HG03521 (cell line): ENCODE data around the gene ERCC6L2.
A peak's percentile ranks its signal among the peaks of the same experiment; 100 is the strongest.

Experiments used
- ATAC-seq: cut with Tn5 transposase; IDR thresholded peaks from one replicate; pipeline ENCODE4 v1.9.1; 2021; ENCODE audit warnings: mild to moderate bottlenecking, moderate library complexity; ENCODE audit not compliant: unreplicated experiment

The ERCC6L2 gene, protein sequence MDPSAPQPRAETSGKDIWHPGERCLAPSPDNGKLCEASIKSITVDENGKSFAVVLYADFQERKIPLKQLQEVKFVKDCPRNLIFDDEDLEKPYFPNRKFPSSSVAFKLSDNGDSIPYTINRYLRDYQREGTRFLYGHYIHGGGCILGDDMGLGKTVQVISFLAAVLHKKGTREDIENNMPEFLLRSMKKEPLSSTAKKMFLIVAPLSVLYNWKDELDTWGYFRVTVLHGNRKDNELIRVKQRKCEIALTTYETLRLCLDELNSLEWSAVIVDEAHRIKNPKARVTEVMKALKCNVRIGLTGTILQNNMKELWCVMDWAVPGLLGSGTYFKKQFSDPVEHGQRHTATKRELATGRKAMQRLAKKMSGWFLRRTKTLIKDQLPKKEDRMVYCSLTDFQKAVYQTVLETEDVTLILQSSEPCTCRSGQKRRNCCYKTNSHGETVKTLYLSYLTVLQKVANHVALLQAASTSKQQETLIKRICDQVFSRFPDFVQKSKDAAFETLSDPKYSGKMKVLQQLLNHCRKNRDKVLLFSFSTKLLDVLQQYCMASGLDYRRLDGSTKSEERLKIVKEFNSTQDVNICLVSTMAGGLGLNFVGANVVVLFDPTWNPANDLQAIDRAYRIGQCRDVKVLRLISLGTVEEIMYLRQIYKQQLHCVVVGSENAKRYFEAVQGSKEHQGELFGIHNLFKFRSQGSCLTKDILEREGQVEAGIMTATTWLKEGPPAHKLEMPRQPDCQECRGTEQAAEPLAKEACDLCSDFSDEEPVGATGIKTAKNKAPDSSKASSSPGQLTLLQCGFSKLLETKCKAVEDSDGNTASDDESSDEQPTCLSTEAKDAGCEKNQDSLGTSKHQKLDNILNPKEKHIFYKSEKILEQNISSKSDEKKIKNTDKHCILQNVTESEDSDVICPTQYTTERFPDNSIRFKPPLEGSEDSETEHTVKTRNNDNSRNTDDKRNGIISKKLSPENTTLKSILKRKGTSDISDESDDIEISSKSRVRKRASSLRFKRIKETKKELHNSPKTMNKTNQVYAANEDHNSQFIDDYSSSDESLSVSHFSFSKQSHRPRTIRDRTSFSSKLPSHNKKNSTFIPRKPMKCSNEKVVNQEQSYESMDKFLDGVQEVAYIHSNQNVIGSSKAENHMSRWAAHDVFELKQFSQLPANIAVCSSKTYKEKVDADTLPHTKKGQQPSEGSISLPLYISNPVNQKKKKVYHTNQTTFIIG (N-terminal part only)

GRCh38 chr9:95875305-95876137 is at the start of gene ERCC6L2:
Gene ERCC6L2 (plus strand): TSS chr9:95875691. CDS start chr9:95876039, 348 bp downstream.
- peak; percentile 92 for ATAC-seq

DNA sequence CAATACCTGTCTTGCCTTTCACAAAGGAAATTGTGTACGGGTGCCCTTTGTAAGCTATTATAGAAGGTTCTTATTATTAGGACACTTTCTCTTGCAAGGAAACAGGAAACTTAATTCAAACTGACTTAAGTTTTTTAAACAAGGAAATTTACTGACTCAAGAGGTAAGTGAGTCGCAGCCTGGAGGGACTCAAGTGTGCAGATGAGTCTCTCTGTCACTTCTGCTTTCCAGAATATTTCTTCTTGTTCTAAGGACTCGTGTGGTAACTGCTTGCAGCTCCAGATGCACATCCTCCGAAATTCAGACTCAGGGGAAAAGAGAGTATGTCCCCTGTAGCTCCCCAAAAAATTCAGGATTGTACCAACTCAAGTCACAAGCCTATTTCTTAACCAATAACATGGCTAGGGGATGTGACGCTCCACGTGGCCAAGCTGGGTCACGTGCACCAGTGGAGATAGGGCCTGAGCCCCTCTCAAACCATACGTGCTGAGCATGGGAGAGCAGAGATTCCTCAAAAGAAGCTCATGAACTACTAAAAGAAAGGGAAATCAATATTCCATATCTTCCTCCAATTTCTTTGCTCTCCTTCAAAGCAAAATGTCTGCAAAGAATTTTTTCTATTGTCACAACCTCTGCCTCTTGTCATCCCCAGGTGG is 49.2 kb upstream of the ERCC6L2 start:
- ATAC-seq: no peak

DNA sequence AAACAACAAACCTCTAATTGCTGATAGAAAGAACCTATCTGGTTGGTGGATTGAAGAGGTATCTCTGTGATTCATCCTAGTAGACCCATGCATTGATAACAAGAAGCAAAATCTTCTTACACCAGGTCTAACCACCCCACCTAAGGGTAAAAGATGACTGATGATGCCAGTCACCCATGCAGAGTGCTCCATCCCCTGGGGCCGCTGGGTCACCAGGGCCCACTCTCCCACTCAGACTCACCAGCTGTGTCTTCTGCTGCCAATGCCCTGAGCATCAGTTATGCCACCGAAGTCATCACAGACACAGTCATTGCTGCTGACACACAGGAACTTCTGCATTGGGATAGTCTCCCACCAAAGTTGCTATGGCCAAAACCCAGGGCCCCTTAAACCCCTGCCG is 44.7 kb upstream of the ERCC6L2 start:
- no peak for ATAC-seq

- no peak for ATAC-seq
Observed at GRCh38 chr9:95831810-95832209, 43.7 kb upstream of the ERCC6L2 start.

DNA sequence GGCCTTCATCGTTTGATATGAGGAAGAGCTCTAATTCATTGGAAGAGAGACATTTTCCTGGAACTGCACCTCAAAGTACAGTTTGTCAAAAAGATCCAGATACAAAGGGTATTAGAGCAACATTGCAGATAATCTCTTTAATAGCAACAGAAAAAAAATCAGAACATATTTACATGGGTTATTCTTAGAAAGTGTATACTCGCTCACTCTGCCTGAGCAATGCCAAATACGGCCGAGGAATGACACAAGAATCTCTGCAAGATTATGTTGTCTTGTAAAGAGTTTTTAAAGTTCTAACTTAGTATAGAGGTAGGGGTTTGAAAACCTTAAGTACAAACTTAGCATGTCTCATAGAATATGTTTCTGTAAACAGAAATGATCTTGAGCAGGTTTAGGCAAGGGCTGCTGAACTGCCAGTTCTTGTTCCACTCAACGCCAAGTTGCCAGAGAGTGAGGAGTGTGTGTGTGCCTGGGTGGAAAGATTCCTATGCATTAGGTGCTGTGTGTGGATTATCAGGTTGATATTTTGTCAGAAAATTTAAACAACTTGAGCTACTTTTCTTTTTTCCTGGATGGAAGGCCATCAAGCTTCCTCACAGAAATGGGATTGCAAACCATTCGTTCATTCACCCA is 41.8 kb upstream of the ERCC6L2 start:
- no peak for ATAC-seq

- no peak for ATAC-seq
Observed at GRCh38 chr9:95834281-95834907, 41.1 kb upstream of the ERCC6L2 start.

- ATAC-seq: no peak
Observed at GRCh38 chr9:95835393-95835792, 40.1 kb upstream of the ERCC6L2 start.

GRCh38 chr9:95836072-95836471 is 39.4 kb upstream of the ERCC6L2 start:
- no peak for ATAC-seq

DNA sequence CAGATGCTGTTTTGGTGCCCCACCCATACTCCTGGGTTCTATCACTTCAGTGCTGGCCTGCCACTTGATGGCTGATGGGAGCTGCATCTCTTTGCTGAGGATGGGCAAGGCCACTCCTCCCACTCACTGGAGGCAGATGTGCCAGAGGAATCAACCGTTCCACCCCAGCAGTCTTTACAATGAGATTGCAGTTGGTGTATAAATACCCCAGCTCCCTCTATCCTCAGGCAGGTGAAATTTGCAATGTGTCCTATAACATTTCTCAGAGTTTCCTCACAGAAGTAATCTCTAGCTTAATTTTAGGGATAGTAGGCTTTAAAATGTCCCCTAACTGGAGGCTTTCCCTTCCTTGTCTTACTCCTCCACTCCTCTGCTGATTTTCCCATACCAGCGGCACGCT is 36.5 kb upstream of the ERCC6L2 start:
- ATAC-seq: no peak

DNA sequence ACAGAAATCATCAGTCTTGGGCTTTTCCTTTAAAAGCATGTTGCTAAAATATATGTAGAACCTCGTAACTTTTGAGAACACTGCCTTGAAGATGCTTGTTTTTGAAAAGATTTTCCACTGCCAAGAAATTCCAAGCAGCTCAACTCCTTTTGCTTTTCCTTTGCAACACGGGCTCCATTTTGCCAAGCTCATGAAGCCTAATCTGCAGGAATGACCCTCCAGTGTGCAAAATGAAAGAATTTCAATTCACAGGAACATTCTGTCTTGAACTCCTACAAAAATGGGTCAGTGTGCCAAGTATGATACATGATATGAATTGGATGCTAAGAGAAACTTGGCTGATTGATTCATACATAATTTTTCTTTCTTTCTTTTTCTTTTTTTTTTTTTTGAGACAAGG is 35.4 kb upstream of the ERCC6L2 start:
- no peak for ATAC-seq

GRCh38 chr9:95841377-95841776 is 34.1 kb upstream of the ERCC6L2 start:
- ATAC-seq: no peak

DNA sequence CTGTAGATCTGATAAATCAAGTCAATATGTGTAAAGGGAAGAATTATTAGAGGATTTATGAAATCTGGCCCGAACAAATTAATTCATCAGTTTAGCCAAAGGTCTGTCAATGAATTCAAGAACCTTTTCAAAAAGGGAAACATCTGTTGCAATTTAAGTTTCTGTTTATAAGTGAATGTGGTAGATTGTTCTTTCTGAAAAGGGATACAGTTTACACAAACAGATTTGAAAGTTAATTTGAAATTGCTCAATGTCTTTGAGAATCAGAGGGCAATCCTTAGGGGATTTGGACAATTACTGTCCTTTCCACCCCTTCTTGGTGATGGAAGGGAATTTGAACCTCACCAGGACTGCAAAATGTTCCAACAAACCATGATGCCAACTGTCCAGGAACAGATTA is 29.7 kb upstream of the ERCC6L2 start:
- no peak for ATAC-seq

DNA sequence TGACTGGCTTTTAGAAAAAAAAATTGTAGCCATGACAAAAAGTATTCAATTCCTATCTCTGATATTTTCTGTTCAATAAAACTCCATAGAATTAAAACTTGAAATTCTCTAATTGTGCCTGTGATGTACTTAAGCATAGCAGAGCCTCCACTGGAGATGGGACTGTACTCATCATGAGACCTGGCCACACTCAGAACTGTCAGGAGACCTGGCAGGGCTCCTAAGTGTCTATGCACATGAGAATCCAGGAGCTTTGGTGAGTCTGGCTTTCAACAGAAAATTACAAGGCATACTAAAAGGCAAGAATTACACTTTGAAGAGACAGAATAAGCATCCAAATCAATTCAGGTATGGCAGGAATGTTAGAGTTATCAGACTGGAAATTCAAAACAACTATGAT is 26.7 kb upstream of the ERCC6L2 start:
- no peak for ATAC-seq

GRCh38 chr9:95852059-95853032 is 23.1 kb upstream of the ERCC6L2 start:
- ATAC-seq: peak; percentile 94

DNA sequence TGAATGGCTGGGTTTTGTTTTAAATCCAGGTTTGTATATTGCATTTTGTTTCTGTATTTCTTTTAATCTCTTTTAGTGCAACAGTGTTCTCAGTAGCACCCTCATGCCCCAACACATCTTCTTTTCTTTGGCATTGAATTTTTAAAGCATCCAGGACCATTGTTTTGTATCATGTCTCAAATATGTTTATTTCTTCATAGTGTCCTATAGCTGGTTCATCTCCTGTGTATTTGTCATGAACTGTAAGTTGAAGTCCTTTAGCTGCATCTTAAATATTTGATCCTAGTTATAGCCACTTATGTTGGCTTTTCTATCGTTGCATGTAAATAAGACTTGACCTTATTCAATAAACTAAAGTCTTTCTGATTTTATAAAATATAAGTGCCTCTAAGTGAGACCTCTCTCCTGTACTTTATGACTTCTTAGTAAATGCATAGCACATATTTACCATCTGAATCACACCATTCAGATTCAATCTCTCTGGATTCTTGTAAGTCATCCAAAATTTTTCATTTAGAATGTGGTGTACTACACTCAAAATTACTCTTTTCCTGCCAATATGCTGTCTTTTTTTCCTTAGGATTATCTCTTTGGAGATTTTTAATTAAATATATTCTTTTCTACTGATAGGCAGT is 21.0 kb upstream of the ERCC6L2 start:
- no peak for ATAC-seq

DNA sequence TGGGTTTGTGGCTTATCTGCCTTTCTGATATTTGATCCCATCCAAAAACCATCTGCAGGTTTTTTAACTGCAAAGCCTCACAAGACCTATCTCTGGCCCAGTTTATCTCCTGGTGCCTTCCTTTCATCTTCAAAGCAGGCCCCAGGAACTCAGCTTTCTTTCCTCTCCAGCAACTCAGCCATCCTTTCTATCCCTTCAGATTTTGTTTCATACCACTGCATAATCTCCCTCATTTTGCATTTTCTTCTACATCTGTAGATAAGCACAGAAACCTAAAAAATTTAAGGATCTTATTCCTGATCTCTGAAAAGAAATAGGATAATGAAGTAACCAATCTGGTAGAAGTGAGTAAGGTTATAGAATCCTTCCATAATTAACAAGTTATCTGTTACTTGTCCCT is 19.5 kb upstream of the ERCC6L2 start:
- no peak for ATAC-seq

GRCh38 chr9:95857124-95857523 is 18.4 kb upstream of the ERCC6L2 start:
- ATAC-seq: no peak
